RWPE2 (cell line): ENCODE data around the gene WDR83.

Experiments used
- ATAC-seq: fragments of 200-7000 bp; cut with Tn5 transposase; 3 replicates; pipeline ENCODE4 v1.9.1; 2021; ENCODE audit warnings: low read depth
- DNase-seq: peaks from one replicate; pipeline ENCODE4 v3.0.0-alpha.2; 2020; ENCODE audit warnings: low spot score
- H3K27ac ChIP-seq: fragments of 450-650 bp; 2 replicates; pipeline ENCODE4 v1.5.1; 2017; ENCODE audit warnings: mild to moderate bottlenecking; ENCODE audit not compliant: poor library complexity, severe bottlenecking
- H3K27me3 ChIP-seq: fragments of 250-450 bp; sonication (Bioruptor Pico); 2 replicates; pipeline ENCODE4 v1.5.1; 2021; ENCODE audit warnings: mild to moderate bottlenecking, moderate library complexity; ENCODE audit not compliant: insufficient read depth, poor library complexity, severe bottlenecking
- H3K36me3 ChIP-seq: fragments of 250-450 bp; sonication (Bioruptor Pico); 2 replicates; pipeline ENCODE4 v1.5.1; 2020; ENCODE audit warnings: low read depth, mild to moderate bottlenecking, moderate library complexity
- H3K4me1 ChIP-seq: fragments of 250-450 bp; sonication (Bioruptor Pico); 2 replicates; pipeline ENCODE4 v1.5.1; 2021; ENCODE audit warnings: mild to moderate bottlenecking, moderate library complexity; ENCODE audit not compliant: insufficient read depth, poor library complexity, severe bottlenecking
- H3K4me3 ChIP-seq: fragments of 250-450 bp; sonication (Bioruptor Pico); 2 replicates; pipeline ENCODE4 v1.5.1; 2021; ENCODE audit warnings: mild to moderate bottlenecking, moderate library complexity; ENCODE audit not compliant: severe bottlenecking
- H3K9me3 ChIP-seq: fragments of 250-450 bp; sonication (Bioruptor Pico); 2 replicates; pipeline ENCODE4 v1.5.1; 2021; ENCODE audit warnings: mild to moderate bottlenecking, moderate library complexity; ENCODE audit not compliant: severe bottlenecking
- CTCF ChIP-seq: fragments of 450-650 bp; IDR thresholded peaks from one replicate; pipeline ENCODE4 v1.5.1; 2017; ENCODE audit warnings: mild to moderate bottlenecking, moderate library complexity; ENCODE audit not compliant: poor library complexity, severe bottlenecking

WDR83 gene

GRCh38 chr19:12720296-12720695 is 53.7 kb downstream of the WDR83 start:
- no peak for TF ChIP-seq CTCF
- DNase-seq: no peak
- H3K36me3 ChIP-seq: peaks cover 44% of the 10 kb centered on the region
- H3K4me1 ChIP-seq: no peaks in the 10 kb centered on the region
- H3K27me3 ChIP-seq: no peaks in the 10 kb centered on the region
- peak overlapping the region; percentile 72 for H3K4me3 ChIP-seq
- H3K9me3 ChIP-seq: no peaks in the 10 kb centered on the region
- ATAC-seq: no peak
- H3K27ac ChIP-seq: peak overlapping the region; percentile 76

GRCh38 chr19:12720851-12721655 is 54.4 kb downstream of the WDR83 start:
- no peaks in the 10 kb centered on the region for H3K4me1 ChIP-seq
- H3K27me3 ChIP-seq: no peaks in the 10 kb centered on the region
- ATAC-seq (peak; percentile 8; the same call in 1 of the 3 replicates), DNase-seq (no peak)
- peak overlapping the region; percentile 76 for H3K27ac ChIP-seq
- peaks cover 36% of the 10 kb centered on the region for H3K36me3 ChIP-seq
- TF ChIP-seq CTCF: no peak
- H3K9me3 ChIP-seq: no peaks in the 10 kb centered on the region
- H3K4me3 ChIP-seq: peak overlapping the region; percentile 72

GRCh38 chr19:12721656-12722565 is 55.3 kb downstream of the WDR83 start:
- Histone ChIP-seq H3K4me1 (no peaks in the 10 kb centered on the region), H3K27ac (peak overlapping the region; percentile 76), H3K9me3 (no peaks in the 10 kb centered on the region), H3K27me3 (no peaks in the 10 kb centered on the region), H3K4me3 (peak overlapping the region; percentile 72), H3K36me3 (peaks cover 27% of the 10 kb centered on the region)
- DNase-seq (no peak), ATAC-seq (peak; percentile 40)
- TF ChIP-seq CTCF: no peak

GRCh38 chr19:12722566-12723380 is 56.2 kb downstream of the WDR83 start:
- Histone ChIP-seq H3K27me3 (no peaks in the 10 kb centered on the region), H3K36me3 (peaks cover 19% of the 10 kb centered on the region), H3K4me3 (peak overlapping the region; percentile 72), H3K27ac (peak overlapping the region; percentile 76), H3K9me3 (no peaks in the 10 kb centered on the region), H3K4me1 (no peaks in the 10 kb centered on the region)
- DNase-seq: peak; percentile 99
- ATAC-seq: peak; percentile 73
- TF ChIP-seq CTCF: no peak
